GM12891 (cell line): ENCODE measurements around the gene STPG3.

Experiments
- POLR2A ChIP-seq: IDR thresholded peaks from 2 replicates; pipeline ENCODE4 v1.6.1; 2011; ENCODE audit warnings: low read depth, low read length, control low read depth
- POLR2AphosphoS5 ChIP-seq: IDR thresholded peaks from 2 replicates; pipeline ENCODE4 v1.6.1; 2011; ENCODE audit warnings: low read depth, low read length, control low read depth

- no peak for TF ChIP-seq POLR2A
- TF ChIP-seq POLR2AphosphoS5, result no peak
These were observed 35.7 kb upstream of the STPG3 start for GRCh38 chr9:137215196-137215986.
